HG03159 (cell line): Measurements from ENCODE around the gene TIMM13.
"Not testable (repeated sequence)": the region's sequence is repeated elsewhere in the genome, so short reads cannot be mapped to it uniquely, and the experiment has no call there.

ENCODE experiments used
- ATAC-seq: cut with Tn5 transposase; IDR thresholded peaks from one replicate; pipeline ENCODE4 v1.9.1; 2021; ENCODE audit warnings: mild to moderate bottlenecking, moderate library complexity; ENCODE audit not compliant: unreplicated experiment

The TIMM13 gene

GRCh38 chr19:2432131-2432848 is 4.9 kb upstream of the TIMM13 start:
- no peak for ATAC-seq

- ATAC-seq, result no peak
Observed at GRCh38 chr19:2431318-2432055, 4.1 kb upstream of the TIMM13 start.

- ATAC-seq, result no peak
Observed at GRCh38 chr19:2429917-2430535, 2.6 kb upstream of the TIMM13 start.

DNA sequence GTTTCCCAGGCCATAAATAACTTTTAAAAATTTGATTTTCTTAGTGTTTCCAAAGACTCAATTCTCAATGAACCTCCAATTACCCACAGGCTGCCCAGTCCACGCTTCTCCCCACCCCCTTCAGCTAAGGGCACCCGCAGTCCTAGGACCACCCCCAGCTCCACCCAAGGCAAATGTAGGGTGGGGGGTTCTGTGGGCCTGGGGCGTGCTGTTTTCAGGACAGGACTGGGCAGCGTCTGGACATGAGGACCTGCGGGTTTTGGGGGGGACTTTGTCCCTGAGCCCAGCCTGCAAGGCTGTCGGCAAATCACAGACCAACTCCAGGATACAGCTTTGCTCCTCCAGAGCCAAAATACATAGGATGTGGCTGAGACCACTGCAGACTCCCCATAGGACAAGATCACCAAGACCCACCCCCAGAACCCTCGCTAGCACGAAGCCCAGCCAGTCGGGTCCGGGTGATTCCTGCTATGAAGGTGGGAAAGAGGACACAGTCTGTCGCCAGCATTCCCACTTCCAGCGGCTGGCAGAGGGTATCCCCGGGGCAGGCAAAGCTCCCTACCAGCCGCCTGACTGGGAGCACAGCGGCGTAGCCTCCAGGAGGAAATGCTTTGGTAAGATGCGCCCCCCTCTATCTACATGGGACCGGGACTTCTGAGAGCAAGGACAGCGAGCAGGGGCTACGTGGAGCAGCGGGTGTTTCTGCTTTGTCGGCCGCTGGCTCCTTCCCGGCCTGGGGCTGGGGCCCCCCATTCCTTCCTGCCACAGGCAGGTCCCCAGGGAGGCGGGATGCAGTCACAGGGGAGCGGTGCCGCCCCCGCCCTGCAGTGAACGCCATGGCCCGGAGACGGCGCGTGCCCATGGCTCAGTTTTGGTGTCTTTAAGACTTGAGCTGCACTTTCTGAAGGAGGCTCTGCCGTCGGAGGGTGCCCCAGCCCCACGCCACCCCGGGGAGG is 1.6 kb upstream of the TIMM13 start:
- no peak for ATAC-seq

DNA sequence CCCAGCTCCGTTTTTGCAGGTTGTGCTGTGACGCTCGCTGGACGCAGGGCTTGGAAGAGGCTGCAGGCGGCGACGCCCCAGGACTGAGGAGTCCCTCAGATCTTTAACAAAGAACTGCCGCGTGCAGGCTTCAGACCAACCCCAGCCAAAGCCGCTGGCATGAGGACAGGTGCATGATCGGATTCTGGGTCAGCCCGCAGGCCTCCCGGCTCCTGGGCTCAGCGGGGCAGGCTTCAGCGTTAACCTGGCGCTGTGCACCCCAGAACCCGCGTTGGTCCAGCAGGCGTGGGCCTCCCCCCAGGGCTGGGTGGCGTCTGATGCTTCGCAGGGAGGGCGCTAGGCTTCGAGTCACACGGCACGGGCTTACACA is 920 bp upstream of the TIMM13 start:
- no peak for ATAC-seq

DNA sequence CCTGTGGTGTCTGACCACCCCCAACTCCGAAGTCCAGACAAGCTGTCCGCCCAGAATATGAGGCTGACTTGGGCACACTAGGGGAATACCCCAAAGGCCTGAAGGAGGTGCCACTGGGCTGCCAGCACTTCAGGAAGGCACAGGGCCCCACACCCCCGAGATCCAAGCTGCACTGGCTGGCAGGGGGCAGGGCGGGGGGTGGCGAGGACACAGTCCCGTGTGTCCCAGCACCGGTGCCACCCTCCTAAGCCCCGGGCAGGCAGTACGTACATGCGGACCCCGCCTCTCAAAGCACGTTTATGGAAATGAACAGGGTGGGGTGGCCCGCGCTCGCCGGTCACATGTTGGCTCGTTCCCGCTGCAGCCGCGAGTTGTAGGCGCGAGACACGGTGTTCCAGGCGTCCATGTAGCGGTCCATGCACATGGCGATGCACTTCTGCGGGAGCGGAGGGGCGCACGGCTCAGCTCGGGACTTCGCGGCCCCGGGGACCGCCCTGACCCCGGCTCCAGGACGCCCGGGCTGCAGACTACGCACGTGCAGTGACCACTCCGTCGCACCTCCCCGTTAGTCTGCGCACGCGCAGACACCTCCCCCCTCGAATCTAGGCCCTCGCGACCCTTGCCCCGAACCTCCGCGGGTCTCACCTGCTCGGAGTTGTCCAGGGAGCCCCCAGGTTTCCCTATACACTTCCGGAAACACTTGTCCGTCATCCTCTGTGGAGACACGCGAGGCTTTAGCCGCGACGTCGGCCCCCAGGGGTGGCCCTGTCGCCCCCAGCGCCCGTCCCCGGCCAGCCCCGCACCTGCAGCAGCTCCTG is 566 bp downstream of the TIMM13 start:
- peak; percentile 10 for ATAC-seq

- no peak for ATAC-seq
Observed at GRCh38 chr19:2425622-2426581, 1.5 kb downstream of the TIMM13 start.

- ATAC-seq, result no peak
Observed at GRCh38 chr19:2424686-2425621, 2.4 kb downstream of the TIMM13 start.

GRCh38 chr19:2423915-2424685 is 3.3 kb downstream of the TIMM13 start:
- no peak for ATAC-seq

- ATAC-seq, result no peak
Observed at GRCh38 chr19:2423071-2423914, 4.1 kb downstream of the TIMM13 start.

GRCh38 chr19:2421581-2422306 is 5.6 kb downstream of the TIMM13 start:
- no peak for ATAC-seq

GRCh38 chr19:2420490-2420889 is 6.9 kb downstream of the TIMM13 start:
- no peak for ATAC-seq

DNA sequence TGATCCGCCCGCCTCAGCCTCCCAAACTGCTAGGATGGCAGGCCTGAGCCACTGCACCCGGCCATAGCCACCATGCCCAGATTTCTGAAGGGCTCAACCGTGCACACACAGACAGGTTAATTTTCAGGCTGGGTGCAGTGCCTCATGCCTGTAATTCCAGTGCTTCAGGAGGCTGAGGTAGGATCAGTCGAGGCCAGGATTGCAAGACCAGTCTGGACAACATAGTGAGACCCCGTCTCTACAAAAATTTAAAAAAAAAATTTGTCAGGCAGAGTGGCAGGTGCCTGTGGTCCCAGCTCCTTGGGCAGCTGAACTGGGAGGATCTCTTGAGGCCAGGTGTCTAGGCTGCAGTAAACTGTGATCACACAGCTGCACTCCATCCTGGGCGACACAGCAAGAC is 7.6 kb downstream of the TIMM13 start:
- no peak for ATAC-seq

DNA sequence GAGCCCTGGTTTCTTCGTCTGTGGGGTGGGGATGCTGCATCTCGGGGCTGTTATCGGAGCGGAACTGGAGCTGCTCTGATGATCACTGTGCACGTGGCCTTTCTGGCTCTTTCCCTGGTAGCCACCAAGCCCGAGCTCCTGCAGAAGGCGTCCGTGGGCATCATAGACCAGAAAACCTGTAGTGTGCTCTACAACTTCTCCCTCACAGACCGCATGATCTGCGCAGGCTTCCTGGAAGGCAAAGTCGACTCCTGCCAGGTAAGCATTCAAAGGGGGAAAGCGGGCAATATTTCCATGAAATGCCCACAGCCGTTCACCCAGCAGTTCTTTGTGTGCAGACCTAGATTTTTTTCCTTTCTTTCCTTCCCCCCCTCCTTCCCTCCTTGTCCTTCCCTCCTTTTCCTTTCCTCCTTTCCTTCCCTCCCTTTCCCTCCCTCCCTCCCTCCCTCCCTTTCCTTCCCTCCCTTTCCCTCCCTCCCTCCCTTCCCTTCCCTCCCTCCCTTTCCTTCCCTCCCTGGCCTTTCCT is 9.4 kb downstream of the TIMM13 start:
- ATAC-seq, result no peak

- ATAC-seq, result not testable (repeated sequence)
Observed at GRCh38 chr19:2417436-2417835, 9.9 kb downstream of the TIMM13 start.
